ENCODE measurements around the gene CENPC.
"Not testable (repeated sequence)": the region's sequence is repeated elsewhere in the genome, so short reads cannot be mapped to it uniquely, and the experiment has no call there.

The CENPC gene

GRCh38 chr4:67475155-67475554, 70.1 kb downstream of the CENPC start:
- DNase-seq (ENCODE audit: low read depth in 3 of 3) = no peak

- DNase-seq (ENCODE audit: low read depth in 3 of 3) = no peak
Measured at GRCh38 chr4:67470871-67471270, 74.4 kb downstream of the CENPC start.

GRCh38 chr4:67468830-67469229, 76.5 kb downstream of the CENPC start:
- no peak for DNase-seq (ENCODE audit: low read depth in 3 of 3)

DNA sequence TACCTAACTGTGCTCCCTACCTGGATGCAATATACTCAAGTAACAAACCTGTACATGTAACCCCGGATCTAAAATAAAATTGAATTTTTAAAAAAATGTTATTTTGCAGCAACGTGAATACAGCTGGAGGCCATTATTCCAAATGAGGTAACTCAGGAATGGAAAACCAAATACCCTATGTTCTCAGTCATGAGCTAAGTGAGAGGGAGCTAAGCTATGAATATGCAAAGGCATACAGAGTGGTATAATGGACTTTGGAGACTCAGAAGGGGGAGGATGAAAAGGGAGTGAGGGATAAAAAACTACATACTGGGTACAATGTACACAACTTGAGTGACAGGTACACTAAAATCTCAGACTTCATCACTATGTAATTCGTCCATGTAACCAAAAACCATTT, 78.6 kb downstream of the CENPC start:
- no peak for DNase-seq (ENCODE audit: low read depth in 3 of 3)

- no peak for DNase-seq (ENCODE audit: low read depth in 3 of 3)
Measured at GRCh38 chr4:67465763-67466052, 79.6 kb downstream of the CENPC start.

DNA sequence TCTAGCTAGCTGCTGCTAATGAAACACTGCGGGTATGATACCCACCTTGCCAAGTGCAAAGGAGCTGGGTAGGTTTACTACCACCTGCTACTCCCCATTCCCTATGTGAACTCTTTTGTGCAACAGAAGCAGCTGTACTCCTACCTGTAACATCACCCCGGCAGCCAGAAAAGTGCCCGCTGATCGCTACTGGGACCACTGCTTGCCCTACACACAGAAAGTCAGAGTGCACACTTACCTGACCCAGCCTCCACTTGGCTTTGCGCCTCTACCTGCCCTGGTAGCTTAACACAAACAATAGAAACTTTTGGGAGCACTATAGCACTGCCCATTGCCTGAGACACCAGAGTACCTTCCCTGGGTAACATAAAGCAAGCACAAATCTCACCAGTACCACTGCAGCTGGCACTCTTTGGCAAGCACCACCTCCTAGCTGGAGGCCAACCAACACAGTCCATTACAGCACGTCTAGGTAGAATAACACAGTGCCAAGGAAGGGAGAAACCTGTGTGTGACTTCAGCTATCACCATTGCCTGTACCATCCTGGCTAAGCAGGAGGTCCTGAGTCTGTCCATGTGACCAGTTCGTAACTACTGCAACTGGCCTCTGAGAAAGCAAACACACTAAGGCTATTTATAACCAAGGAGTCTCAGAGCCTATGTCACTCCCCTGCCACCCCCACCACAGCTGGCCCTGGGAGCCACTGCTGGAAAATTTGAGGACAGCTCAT, 80.1 kb downstream of the CENPC start:
- DNase-seq (ENCODE audit: low read depth in 3 of 3) = no peak

DNA sequence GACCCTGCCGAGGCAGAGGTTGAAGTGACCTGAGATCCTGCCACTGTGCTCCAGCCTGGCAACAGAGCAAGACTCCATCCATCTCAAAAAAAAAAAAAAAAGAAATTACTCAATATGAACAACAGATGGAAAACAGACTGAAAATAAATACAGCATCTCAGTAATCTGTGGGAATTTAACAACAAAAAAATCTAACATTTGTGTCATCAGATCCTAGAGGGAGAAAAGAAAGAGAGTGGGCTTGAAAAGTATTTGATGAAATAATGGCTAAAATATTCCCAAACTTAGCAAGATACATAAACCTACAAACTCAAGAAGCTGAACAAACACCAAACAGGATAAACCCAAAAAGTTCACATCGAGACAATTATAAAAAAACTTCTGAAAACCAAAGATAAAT, 84.7 kb downstream of the CENPC start:
- DNase-seq (ENCODE audit: low read depth in 3 of 3) = no peak

- DNase-seq (ENCODE audit: low read depth in 3 of 3) = no peak
Measured at GRCh38 chr4:67459164-67459563, 86.1 kb downstream of the CENPC start.

DNA sequence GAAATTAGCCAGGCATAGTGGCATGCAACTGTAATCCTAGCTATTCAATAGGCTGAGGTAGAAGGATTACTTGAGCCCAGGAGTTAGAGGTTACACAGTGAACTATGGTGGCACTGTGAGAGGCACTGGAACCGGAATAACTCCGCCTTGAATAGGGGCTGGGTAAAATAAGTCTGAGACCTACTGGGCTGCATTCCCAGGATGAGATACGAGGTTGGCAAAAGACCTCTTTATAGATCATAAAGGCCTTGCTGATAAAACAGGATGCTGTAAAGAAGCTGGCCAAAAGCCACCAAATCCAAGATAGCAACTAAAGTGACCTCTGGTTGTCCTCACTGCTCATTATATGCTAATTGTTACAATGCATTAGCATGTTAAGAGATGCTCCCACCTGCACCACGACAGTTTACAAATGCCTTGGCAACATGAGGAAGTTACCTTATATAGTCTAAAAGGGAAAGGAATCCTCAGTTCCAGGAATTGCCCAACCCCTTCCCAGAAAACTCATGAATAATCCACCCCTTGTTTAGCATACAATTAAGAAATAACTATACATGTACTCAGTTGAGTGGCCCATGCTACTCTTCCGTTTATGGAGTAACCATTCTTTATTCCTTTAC, 88.6 kb downstream of the CENPC start:
- no peak for DNase-seq (ENCODE audit: low read depth in 3 of 3)

DNA sequence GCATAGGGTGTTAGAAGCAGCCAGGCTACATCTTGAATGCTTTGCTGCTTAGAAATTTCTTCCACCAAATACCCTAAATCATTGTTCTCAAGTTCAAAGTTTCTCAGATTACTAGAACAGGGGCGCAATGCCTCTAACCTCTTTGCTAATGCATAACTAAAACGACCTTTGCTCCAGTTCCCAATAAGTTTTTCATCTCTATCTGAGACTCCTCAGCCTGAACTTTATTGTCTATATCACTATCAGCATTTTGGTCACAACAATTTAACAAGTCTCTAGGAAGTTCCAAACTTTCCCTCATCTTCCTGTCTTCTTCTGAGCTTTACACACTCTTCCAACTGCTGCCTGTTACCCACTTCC, 92.5 kb downstream of the CENPC start:
- not testable (repeated sequence) for DNase-seq (ENCODE audit: low read depth in 3 of 3)

DNA sequence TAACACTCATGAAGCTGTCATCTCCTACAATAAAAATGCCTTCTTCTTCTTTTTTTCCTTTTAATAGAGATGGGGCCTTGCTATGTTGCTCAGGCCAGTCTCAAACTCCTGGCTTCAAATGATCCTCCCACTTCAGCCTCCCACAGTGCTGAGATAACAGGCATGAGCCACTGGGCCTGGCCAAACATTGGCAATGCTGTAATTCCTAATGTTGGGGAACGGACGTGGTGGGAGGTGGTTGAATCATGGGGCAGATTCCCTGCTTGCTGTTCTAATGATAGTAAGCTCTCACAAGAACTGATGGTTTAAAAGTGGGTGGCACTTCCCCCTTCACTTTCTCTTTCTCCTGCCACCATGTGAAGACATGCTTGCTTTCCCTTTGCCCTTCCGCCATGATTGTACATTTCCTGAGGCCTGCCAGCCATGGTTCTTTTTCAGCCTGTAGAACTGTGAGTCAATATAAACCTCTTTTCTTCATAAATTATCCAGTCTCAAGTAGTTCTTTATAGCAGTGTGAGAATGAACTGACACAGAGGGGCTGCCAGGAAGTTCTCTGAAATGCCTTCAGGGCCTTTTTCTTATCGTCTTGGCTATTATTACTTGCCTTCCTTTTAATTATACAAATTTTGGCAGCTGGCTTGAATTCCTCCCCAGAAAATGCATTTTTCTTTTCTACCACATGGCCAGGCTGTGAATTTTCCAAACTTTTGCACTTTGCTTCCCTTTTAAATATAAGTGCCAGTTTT, 93.0 kb downstream of the CENPC start:
- no peak for DNase-seq (ENCODE audit: low read depth in 3 of 3)

GRCh38 chr4:67451464-67451863, 93.8 kb downstream of the CENPC start:
- no peak for DNase-seq (ENCODE audit: low read depth in 3 of 3)

DNA sequence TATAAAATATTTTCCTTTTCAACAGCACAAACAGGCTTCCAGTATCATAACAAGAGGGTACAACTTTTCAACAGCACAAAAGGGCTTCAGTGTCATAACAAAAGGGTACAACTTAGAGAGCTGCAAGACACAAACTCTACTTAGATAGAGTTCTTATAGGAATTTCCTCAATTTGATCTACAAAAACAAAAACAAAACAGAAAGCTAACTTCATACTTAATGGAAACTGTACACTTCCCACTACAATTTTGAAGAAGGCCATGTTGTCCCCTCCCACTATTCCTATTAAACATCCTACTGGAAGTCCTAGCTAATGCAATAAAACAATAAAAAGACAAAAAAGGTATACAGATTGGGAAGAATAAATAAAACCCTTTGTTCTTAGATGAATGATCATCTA, 96.7 kb downstream of the CENPC start:
- no peak for DNase-seq (ENCODE audit: low read depth in 3 of 3)

- no peak for DNase-seq (ENCODE audit: low read depth in 3 of 3)
Measured at GRCh38 chr4:67447873-67448272, 97.4 kb downstream of the CENPC start.

DNA sequence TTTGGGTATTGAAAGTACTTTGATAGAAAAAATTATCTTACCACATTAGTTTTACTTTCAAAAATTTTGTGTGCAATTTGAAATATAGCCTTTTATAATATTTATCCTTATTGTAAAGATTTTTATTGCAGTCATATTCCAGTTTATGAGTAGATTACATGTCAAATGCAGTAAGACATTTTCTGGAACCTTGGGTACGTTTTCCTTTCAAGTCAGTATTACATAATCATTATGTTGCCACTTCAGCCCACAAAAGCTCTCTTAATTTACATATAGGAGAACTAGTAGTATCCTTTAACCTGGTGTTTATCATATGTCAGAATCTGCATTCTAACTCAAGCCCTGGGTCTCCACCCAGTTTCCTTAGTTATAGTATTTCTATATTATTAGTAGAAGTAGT, 98.5 kb downstream of the CENPC start:
- DNase-seq (ENCODE audit: low read depth in 3 of 3) = no peak

DNA sequence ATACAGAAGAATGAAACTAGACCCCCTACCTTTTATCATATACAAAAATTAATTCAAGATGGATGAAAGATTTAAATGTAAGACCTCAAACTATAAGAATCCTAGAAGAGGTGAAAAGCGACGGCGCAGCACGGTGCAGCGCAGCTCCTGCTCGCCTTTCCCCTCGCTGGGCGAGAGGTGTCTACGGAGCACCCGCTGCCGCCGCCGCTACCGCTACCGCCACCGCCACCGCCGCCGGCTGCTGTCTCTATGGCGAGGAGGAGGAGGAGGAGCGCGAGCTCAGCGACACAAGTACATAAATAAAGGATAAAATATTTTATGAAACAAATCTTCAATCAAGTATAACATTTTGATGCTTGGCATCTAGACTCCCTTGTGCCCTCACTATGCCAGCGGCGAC, 99.4 kb downstream of the CENPC start:
- not testable (repeated sequence) for DNase-seq (ENCODE audit: low read depth in 3 of 3)

DNA sequence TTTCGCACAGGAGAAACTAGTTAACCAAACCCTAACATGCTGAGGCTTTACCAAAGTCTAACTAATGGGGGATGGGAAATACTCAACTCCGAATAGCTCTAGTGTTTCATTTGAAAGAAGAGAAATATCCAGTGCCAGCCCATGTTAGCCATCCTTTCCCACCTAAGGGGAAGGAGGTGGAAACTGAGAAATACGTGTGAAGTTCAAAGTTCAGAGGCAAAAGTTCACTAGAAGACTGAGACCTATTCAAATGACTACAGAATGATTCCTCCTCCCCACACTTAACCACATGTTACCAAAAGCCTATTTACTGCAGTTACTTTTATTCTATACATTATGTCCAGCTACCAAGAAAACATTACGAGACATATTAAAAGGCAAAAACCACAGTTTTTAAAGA, 106.3 kb downstream of the CENPC start:
- DNase-seq (ENCODE audit: low read depth in 3 of 3) = no peak

DNA sequence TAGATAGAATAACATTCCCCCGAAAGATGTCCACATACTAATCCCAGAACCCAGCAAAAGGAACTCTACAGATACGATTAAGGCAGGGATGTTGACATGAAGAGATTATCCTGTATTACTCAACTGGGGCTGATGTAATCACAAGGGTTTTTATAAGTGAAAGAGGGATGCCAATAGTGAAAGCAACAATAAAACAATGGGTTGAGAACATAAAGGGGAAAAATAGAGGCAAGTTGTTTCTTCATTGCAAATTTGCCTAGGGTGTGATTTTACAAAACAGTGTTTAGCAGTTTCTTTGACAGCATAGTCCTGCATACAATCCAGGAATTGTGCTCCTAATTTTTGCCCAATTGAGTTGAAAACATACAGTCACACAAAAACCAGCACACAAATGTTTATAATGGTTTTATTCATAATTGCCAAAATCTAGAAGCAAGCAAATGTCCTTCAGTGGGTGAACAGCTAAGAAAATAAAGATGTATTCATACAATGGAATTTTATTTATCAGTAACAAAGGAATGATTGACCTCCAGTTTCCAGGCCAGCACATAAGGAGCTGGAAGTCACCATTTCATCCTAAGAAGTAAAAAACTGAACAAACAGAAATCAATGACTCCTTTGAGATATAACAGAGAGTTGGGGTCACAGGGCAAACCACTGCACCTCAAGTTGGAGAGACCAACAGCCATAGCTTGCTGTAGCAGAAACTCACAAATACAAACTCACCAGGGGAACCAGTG, 107.2 kb downstream of the CENPC start:
- DNase-seq (ENCODE audit: low read depth in 3 of 3) = no peak

DNA sequence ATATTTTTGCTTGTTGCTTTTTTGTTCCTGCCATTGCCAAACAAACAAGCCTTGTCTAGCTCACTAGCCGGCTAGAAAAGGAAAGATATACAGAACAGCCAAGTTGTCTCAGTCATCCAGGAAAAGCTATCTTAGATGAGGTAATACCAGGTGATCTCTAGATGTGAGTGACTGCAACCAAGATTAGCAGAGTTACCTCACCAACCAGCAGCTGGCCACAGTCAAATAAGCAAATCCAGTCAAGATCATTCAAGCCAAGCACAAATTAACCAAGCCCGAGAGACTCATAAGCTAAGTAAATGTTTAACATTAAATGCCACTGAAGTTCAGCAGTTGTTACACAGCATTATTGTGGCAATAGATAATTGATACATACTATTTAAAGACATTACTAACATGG, 108.6 kb downstream of the CENPC start:
- DNase-seq (ENCODE audit: low read depth in 3 of 3) = no peak

DNA sequence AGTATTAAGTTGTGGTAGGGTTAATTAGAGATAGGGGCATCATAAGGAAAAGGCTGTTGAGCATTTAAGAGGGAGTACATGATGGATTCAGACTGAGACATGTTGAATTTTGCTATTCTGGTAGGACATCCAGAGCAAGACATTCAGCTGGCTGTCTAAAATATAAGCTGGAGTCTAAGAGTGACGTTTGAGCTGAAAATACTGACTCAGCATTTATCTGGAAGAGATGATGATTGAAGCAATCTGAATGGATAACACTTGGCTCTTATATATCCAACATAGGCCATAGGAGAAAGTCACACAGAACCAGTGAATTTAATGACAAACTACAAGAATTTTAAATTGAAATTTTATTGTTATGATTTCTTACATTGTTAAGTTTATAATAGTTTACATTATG, 114.3 kb downstream of the CENPC start:
- DNase-seq (ENCODE audit: low read depth in 3 of 3) = no peak

DNA sequence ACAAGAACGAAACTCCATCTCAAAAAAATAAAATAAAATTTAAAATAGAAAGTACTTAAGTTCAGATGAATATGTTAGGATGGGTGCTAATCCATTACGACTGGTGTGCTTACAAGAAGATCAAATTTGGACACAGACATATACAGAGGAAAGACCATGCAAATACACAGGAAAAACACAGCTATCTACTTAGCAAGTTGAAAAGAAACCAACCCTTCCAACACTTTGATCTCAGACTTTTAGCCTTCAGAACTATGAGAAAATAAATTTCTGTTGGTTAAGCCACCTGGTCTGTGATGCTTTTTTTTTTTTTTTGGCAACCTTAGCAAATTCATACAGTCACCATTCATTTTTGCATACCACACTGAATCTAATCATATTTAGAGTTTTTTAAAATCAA, 116.5 kb downstream of the CENPC start:
- DNase-seq (ENCODE audit: low read depth in 3 of 3) = no peak
